BLaER1 treated with 17β-estradiol and CSF1 and Interleukin-3, amounts not matched to agents 10 nM and 100 nM (cell line): ENCODE measurements around the gene GALNT12.

Source experiments
- H3K27ac ChIP-seq, 11 experiments: shearing (Covaris generic); formaldehyde crosslinking; 2 replicates each; pipeline ENCODE4 v1.8.1; 2022
- H3K27me3 ChIP-seq, 11 experiments: shearing (Covaris generic); formaldehyde crosslinking; 2 replicates each; pipeline ENCODE4 v1.8.1; 2022
- H3K36me3 ChIP-seq, 11 experiments: shearing (Covaris generic); formaldehyde crosslinking; 2 replicates each; pipeline ENCODE4 v1.8.1; 2022
- H3K4me1 ChIP-seq, 10 experiments: shearing (Covaris generic); formaldehyde crosslinking; 2 replicates each; pipeline ENCODE4 v1.8.1; 2022
- H3K4me2 ChIP-seq, 11 experiments: shearing (Covaris generic); formaldehyde crosslinking; 2 replicates each; pipeline ENCODE4 v1.8.1; 2022
- H3K4me3 ChIP-seq, 10 experiments: shearing (Covaris generic); formaldehyde crosslinking; 2 replicates each; pipeline ENCODE4 v1.8.1; 2022
- H3K9ac ChIP-seq, 11 experiments: shearing (Covaris generic); formaldehyde crosslinking; 2 replicates each; pipeline ENCODE4 v1.8.1; 2022
- H3K9me3 ChIP-seq, 11 experiments: shearing (Covaris generic); formaldehyde crosslinking; replicated peaks in 1 of 11; 2 replicates each; pipeline ENCODE4 v1.8.1; 2022
- H4K20me1 ChIP-seq, 11 experiments: shearing (Covaris generic); formaldehyde crosslinking; 2 replicates each; pipeline ENCODE4 v1.8.1; 2022
- Cebpa-rat ChIP-seq, 11 experiments: shearing (Covaris generic); IDR thresholded peaks; 2 replicates each; pipeline ENCODE4 v1.8.1; 2022

GALNT12 gene

GRCh38 chr9:98860871-98861293 is 53.4 kb downstream of the GALNT12 start:
- Histone ChIP-seq H3K4me3 (no peak overlapping the region), H4K20me1 (no peaks in the 10 kb centered on the region), H3K9ac (peak overlapping the region in 1 of 11 experiments; percentile 10; a peak in 1 of 22 replicates), H3K9me3 (peaks cover 5 to 29% (median 23%) of the 10 kb centered on the region in 11 experiments; a peak in 21 of 22 replicates), H3K4me2 (peak overlapping the region in 7 of 11 experiments; percentile 38 to 96 (median 87); a peak in 11 of 22 replicates), H3K4me1 (peaks cover 45 to 82% (median 71%) of the 10 kb centered on the region in 10 experiments), H3K27me3 (no peaks in the 10 kb centered on the region; a peak in 1 of 22 replicates), H3K27ac (peak overlapping the region in 8 of 11 experiments; percentile 77 to 99 (median 84); a peak in 13 of 22 replicates), H3K36me3 (no peaks in the 10 kb centered on the region)
- TF ChIP-seq Cebpa-rat (IDR thresholded peaks at IDR 0.05), result no peak

GRCh38 chr9:98861781-98862504 is 54.5 kb downstream of the GALNT12 start:
- H3K4me2 ChIP-seq, result peak overlapping the region; percentile 55 to 96 (median 87)

GRCh38 chr9:98862936-98863335 is 55.5 kb downstream of the GALNT12 start:
- Histone ChIP-seq H3K36me3 (no peaks in the 10 kb centered on the region), H3K9me3 (peaks cover 0 to 20% (median 15%) of the 10 kb centered on the region in 11 experiments; a peak in 14 of 22 replicates), H3K9ac (peak overlapping the region in 8 of 11 experiments; percentile 27 to 74 (median 64); a peak in 11 of 22 replicates), H3K4me3 (no peak overlapping the region), H3K4me1 (peaks cover 65 to 97% (median 87%) of the 10 kb centered on the region in 10 experiments), H3K4me2 (peak overlapping the region; percentile 55 to 96 (median 87); a peak in 19 of 22 replicates), H3K27ac (peak overlapping the region in 9 of 11 experiments; percentile 44 to 99 (median 83); a peak in 17 of 22 replicates), H4K20me1 (no peaks in the 10 kb centered on the region), H3K27me3 (no peaks in the 10 kb centered on the region; a peak in 1 of 22 replicates)
- no peak for TF ChIP-seq Cebpa-rat (IDR thresholded peaks at IDR 0.05)

More at GRCh38 chr9:98861781-98862504, 54.5 kb downstream of the GALNT12 start:
- H3K27ac ChIP-seq, result peak overlapping the region in 9 of 11 experiments; percentile 44 to 99 (median 83); a peak in 17 of 22 replicates
- peak in 10 of 11 experiments; percentile 16 to 98 (median 95); a peak in 19 of 22 replicates for TF ChIP-seq Cebpa-rat (IDR thresholded peaks at IDR 0.05)
- no peaks in the 10 kb centered on the region; a peak in 1 of 22 replicates for H3K27me3 ChIP-seq
- H3K9me3 ChIP-seq, result peaks cover 0 to 20% (median 15%) of the 10 kb centered on the region in 11 experiments; a peak in 14 of 22 replicates
- no peak overlapping the region; a peak in 1 of 20 replicates for H3K4me3 ChIP-seq
- H3K9ac ChIP-seq, result peak overlapping the region in 10 of 11 experiments; percentile 26 to 74 (median 66); a peak in 16 of 22 replicates
- peaks cover 55 to 91% (median 79%) of the 10 kb centered on the region in 10 experiments for H3K4me1 ChIP-seq
- H4K20me1 ChIP-seq, result no peaks in the 10 kb centered on the region
- H3K36me3 ChIP-seq, result no peaks in the 10 kb centered on the region

- Histone ChIP-seq H3K9ac (peak overlapping the region in 1 of 11 experiments; percentile 40; a peak in 3 of 22 replicates), H3K36me3 (no peaks in the 10 kb centered on the region), H3K4me3 (no peak overlapping the region), H3K27ac (peak overlapping the region in 8 of 11 experiments; percentile 91 to 99 (median 96); a peak in 15 of 22 replicates), H3K4me2 (peak overlapping the region; percentile 45 to 97 (median 92)), H4K20me1 (no peaks in the 10 kb centered on the region), H3K27me3 (no peaks in the 10 kb centered on the region; a peak in 1 of 22 replicates), H3K4me1 (peaks cover 72 to 100% (median 93%) of the 10 kb centered on the region in 10 experiments), H3K9me3 (peaks cover 0 to 27% (median 21%) of the 10 kb centered on the region in 11 experiments; a peak in 15 of 22 replicates)
- TF ChIP-seq Cebpa-rat (IDR thresholded peaks at IDR 0.05), result no peak
These were observed 57.1 kb downstream of the GALNT12 start for GRCh38 chr9:98864281-98865174.

GRCh38 chr9:98865284-98865875 is 57.9 kb downstream of the GALNT12 start:
- H3K4me3 ChIP-seq, result no peak overlapping the region
- peak overlapping the region; percentile 45 to 97 (median 92); a peak in 20 of 22 replicates for H3K4me2 ChIP-seq
- no peaks in the 10 kb centered on the region for H3K36me3 ChIP-seq
- peak overlapping the region in 8 of 11 experiments; percentile 91 to 99 (median 96); a peak in 17 of 22 replicates for H3K27ac ChIP-seq
- H3K9ac ChIP-seq, result peak overlapping the region in 4 of 11 experiments; percentile 76 to 89 (median 87); a peak in 5 of 22 replicates
- H4K20me1 ChIP-seq, result no peaks in the 10 kb centered on the region
- peaks cover 0 to 24% (median 22%) of the 10 kb centered on the region in 11 experiments; a peak in 15 of 22 replicates for H3K9me3 ChIP-seq
- no peak for TF ChIP-seq Cebpa-rat (IDR thresholded peaks at IDR 0.05)
- H3K4me1 ChIP-seq, result peaks cover 72 to 99% (median 93%) of the 10 kb centered on the region in 10 experiments
- no peaks in the 10 kb centered on the region for H3K27me3 ChIP-seq

- Histone ChIP-seq H3K9me3 (peaks cover 0 to 35% (median 26%) of the 10 kb centered on the region in 11 experiments; a peak in 15 of 22 replicates), H3K27me3 (no peaks in the 10 kb centered on the region), H3K36me3 (no peaks in the 10 kb centered on the region), H4K20me1 (no peaks in the 10 kb centered on the region), H3K9ac (peak overlapping the region in 9 of 11 experiments; percentile 71 to 89 (median 82); a peak in 18 of 22 replicates), H3K4me1 (peaks cover 72 to 99% (median 88%) of the 10 kb centered on the region in 10 experiments), H3K4me3 (peak overlapping the region in 8 of 10 experiments; percentile 37 to 58 (median 43); a peak in 13 of 20 replicates), H3K27ac (peak overlapping the region; percentile 68 to 99 (median 93); a peak in 20 of 22 replicates), H3K4me2 (peak overlapping the region; percentile 86 to 97 (median 92))
- TF ChIP-seq Cebpa-rat (IDR thresholded peaks at IDR 0.05), result no peak
These were observed 59.1 kb downstream of the GALNT12 start for GRCh38 chr9:98866435-98867102.

- H3K4me2 ChIP-seq, result peak overlapping the region; percentile 86 to 97 (median 92)
- no peaks in the 10 kb centered on the region for H3K36me3 ChIP-seq
- H3K9ac ChIP-seq, result peak overlapping the region; percentile 20 to 89 (median 80); a peak in 20 of 22 replicates
- no peaks in the 10 kb centered on the region for H3K27me3 ChIP-seq
- peak overlapping the region; percentile 68 to 99 (median 93); a peak in 21 of 22 replicates for H3K27ac ChIP-seq
- H3K4me3 ChIP-seq, result peak overlapping the region in 8 of 10 experiments; percentile 37 to 58 (median 43); a peak in 16 of 20 replicates
- H4K20me1 ChIP-seq, result no peaks in the 10 kb centered on the region
- no peak for TF ChIP-seq Cebpa-rat (IDR thresholded peaks at IDR 0.05)
- H3K4me1 ChIP-seq, result peaks cover 67 to 96% (median 84%) of the 10 kb centered on the region in 10 experiments
- H3K9me3 ChIP-seq, result peaks cover 0 to 37% (median 27%) of the 10 kb centered on the region in 11 experiments; a peak in 15 of 22 replicates
These were observed 59.6 kb downstream of the GALNT12 start for GRCh38 chr9:98867103-98867428.
